ENCODE measurements around the gene IL17RC.
"Not testable (repeated sequence)": the region's sequence is repeated elsewhere in the genome, so short reads cannot be mapped to it uniquely, and the experiment has no call there.

The IL17RC gene, protein sequence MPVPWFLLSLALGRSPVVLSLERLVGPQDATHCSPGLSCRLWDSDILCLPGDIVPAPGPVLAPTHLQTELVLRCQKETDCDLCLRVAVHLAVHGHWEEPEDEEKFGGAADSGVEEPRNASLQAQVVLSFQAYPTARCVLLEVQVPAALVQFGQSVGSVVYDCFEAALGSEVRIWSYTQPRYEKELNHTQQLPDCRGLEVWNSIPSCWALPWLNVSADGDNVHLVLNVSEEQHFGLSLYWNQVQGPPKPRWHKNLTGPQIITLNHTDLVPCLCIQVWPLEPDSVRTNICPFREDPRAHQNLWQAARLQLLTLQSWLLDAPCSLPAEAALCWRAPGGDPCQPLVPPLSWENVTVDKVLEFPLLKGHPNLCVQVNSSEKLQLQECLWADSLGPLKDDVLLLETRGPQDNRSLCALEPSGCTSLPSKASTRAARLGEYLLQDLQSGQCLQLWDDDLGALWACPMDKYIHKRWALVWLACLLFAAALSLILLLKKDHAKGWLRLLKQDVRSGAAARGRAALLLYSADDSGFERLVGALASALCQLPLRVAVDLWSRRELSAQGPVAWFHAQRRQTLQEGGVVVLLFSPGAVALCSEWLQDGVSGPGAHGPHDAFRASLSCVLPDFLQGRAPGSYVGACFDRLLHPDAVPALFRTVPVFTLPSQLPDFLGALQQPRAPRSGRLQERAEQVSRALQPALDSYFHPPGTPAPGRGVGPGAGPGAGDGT

DNA sequence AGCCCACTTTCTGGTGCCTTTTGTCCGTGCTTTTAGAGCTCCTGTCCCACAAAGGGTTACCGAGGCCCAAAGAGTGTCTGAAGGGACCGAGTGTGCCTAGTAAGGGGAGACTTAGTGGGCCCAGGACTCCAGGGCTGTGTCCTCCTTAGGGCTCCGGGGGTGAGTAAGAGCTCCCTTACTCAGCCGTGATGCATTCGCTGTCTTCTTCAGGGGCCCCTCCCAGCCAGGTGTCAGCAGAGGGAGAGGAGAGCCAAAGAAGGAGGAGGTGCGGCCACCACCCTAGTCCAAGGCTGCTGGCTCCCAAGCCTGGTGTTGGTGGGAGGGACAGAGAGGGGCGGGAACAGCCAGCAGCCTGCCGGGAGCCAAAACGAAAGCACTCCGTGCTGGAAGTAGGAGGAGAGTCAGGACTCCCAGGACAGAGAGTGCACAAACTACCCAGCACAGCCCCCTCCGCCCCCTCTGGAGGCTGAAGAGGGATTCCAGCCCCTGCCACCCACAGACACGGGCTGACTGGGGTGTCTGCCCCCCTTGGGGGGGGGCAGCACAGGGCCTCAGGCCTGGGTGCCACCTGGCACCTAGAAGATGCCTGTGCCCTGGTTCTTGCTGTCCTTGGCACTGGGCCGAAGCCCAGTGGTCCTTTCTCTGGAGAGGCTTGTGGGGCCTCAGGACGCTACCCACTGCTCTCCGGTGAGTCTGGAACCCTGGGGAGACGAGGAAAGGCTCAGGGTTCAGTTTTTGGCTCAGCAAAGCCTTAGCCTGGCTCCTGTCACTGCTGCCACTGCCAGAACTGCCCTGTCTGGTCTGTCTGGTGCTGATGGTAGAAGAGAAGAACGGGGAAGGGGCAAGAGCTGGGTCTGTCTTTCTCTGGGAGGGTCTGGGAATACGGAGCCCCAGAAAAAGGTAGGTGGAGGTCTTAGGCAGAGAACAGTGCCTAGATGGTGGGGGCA, at the start of gene IL17RC:
Gene IL17RC, plus strand, starts transcription at position 365 of the 947 bp plus-strand sequence. Its CDS starts 218 bp downstream, at position 583.
- peak in 1 of 2 donors; percentile 35 for DNase-seq (ENCODE audit: extremely low read depth in 1 of 2, low read depth in 1 of 2)

DNA sequence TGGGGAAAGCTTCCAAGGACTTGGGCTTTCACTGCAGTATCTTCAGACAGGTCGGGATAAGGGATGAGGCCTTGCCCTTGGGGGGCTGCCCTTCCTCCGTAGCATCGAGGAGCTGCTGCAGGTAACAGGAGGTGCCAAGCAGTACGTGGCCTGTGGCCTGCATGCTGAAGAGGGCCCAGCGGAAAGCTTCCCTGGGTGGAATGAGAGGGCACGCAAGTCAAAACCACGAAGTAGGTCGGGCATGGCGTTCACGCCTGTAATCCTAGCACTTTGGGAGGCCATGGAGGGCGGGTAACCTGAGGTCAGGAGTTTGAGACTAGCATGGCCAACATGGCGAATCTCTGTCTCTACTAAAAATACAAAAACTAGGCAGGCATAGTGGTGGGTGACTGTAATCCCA, 49.8 kb upstream of the IL17RC start:
- DNase-seq (ENCODE audit: extremely low read depth in 1 of 2, low read depth in 1 of 2): no peak

DNA sequence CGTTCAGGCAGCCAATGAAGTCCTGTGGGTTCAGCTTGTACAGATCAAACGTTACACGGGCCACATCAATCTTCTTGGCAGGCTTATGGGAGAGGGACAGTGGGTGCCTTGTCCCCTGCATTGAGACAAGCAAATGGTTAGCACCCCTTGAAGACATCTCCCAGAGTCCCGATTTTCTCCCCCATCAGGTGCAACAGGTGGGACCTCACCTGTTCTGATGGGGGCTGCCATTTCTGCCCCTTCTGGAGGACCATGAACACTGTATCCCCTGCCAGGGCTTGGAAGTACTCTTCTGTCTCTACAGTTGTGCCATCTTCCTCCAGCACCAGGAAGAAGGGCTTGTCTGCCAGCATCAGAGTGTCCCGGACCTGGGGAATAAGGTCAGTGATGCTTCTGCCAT, 46.9 kb upstream of the IL17RC start:
- DNase-seq (ENCODE audit: extremely low read depth in 1 of 2, low read depth in 1 of 2): no peak

DNA sequence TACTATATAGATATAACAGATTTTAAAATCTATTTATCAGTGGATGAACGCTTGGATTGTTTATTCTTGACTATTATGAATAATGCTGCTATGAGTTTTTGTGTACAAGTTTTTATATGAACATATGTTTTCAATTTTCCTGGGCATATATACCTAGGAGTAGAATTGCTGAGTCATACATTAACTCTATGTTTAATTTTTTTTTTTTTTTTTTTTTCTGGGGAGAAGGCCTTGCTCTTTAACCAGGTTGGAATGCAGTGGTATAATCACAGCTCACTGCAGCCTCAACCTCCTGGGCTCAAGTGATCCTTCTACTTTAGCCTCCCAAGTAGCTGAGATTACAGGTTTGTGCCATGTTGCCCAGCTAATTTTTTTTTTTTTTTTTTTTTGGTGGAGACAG, 45.9 kb upstream of the IL17RC start:
- no peak for DNase-seq (ENCODE audit: extremely low read depth in 1 of 2, low read depth in 1 of 2)

DNA sequence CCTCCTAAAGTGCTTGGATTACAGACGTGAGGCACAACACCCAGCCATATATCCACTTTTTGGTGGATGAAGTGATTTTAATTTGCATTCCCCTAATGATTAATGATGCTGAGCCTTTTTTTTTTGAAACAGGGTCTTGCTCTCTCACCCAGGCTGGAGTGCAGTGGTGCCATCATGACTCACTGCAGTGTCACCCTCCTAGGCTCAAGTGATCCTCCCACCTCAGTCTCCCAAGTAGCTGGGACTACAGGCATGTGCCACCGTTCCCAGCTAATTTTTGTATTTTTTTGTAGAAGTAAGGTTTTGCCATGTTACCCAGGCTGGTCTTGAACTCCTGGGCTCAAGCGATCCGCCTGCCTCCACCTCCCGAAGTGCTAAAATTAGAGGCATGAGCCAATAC, 44.8 kb upstream of the IL17RC start:
- DNase-seq (ENCODE audit: extremely low read depth in 1 of 2, low read depth in 1 of 2): not testable (repeated sequence)

DNA sequence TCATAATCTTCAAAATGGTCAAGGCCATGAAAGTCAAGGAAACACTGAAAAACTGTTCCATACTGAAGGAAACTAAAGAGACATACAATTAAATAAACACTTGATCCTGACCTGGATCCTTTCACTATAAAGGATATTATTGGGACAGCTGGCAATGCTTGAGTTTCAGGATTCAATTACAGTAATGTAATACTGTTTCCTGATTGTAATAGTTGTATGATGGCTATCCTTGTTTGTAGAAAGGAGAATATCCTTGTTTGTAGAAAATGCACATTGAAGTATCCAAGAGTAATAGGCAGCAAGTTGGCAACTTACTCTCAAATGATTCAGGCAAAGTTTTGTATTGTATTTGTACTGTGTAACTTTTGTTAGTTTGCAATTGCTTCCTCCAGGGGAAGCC, 41.5 kb upstream of the IL17RC start:
- DNase-seq (ENCODE audit: extremely low read depth in 1 of 2, low read depth in 1 of 2): no peak

DNA sequence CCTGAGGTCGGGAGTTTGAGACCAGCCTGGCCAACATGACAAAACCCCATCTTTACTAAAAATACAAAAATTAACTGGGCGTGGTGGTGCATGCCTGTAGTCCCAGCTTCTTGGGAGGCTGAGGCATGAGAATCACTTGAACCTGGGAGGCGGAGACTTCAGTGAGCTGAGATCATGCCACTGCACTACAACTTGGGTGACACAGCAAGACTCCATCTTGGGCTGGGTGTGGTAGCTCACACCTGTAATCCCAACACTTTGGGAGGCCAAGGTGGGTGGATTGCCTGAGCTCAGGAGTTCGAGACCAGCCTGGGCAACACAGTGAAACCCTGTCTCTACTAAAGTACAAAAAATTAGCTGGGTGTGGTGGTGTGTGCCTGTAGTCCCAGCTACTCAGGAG, 40.6 kb upstream of the IL17RC start:
- not testable (repeated sequence) for DNase-seq (ENCODE audit: extremely low read depth in 1 of 2, low read depth in 1 of 2)

DNA sequence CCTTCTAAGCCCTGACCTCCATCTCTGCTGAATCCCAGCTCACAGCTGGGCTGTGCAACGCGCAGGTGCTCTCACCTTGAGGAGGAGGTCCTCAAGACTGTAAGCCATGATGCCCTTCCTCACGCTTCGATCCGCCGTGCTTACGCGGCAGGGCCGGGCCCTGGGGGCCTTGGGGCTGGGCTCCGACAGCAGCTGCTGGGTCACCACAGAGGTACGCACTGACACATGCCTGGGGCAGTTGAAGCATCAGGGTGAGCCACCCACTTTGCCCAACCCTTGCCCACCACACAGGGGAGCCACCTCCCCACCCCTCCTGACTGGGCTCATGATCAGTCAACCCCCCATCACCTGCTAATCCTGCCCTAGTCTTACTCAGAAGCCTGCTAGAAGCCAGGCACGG, 39.9 kb upstream of the IL17RC start:
- no peak for DNase-seq (ENCODE audit: extremely low read depth in 1 of 2, low read depth in 1 of 2)

DNA sequence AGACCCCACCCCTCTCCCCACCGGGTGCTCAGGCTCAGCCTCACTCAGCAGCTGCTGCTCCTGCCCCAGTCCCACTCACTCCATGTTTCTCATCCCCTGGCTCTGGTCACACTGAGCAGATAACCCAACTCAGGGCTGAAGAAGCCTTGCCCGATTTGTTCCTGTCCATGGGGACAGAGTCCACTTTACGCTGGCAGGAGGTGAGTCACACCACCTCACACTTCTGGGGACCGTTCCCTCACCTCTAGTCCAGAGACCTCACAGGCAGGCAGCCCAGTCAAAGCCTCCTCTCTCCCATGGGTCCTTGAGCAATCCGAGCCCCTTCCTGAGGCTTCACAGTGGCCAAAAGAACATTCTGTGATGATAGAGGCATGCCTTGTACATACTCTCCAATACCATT, 38.2 kb upstream of the IL17RC start:
- no peak for DNase-seq (ENCODE audit: extremely low read depth in 1 of 2, low read depth in 1 of 2)

DNA sequence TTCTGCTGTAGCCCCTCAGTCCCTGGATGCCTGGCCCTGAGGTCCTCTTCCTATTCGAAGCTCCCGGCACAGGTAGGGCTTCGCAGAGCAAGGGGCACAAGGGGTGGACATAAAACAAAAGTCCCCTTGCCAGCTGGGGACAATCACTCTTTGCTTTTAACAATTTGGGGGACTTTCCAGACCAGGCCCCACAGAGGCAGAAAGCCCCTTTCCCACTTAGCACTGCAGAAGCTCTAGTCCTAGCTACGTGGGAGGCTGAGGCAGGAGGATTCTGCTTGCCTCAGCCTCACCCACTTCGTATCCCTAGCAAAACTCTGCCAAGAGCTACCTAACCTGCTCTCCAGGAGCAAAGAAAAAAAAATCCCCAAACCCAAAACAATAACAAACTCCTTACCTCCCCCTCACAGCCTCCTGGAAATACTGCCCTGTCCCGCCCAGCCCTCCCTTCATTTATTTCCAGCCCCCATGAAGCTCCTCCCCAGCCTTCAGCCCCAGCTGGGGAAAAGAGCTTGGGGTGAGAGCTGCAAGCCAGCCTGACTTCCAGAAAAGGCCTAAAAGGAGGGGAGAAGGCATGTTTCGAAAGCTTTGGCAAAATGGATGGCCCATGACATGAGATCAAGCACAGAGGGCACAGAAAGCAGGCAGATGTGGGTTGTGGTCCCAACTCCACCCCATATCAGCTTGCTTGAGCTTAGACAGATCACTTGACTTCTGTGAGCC, 36.9 kb upstream of the IL17RC start, which contains the start of gene CIDEC:
Gene CIDEC, minus strand, starts transcription at position 424 of the 720 bp plus-strand sequence. CDS start 1,767 bp downstream, outside the sequence.
- no peak for DNase-seq (ENCODE audit: extremely low read depth in 1 of 2, low read depth in 1 of 2)

DNA sequence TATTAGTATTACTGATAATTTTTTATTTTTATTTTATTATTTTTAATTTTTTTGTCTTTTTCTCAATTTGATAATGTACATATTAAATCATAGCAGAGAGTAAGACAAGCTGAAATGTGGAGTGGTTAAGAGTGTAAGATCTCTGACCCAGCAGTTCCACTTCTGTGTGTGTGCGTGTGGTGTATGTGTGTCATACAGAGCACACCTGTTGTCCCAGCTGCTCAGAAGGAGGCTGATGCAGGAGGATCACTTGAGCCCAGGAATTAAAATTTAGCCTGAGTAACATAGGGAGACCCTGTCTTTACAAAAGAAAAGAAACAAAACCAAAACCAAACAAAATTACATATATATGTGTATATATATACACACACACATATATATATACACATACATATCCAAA, 35.5 kb upstream of the IL17RC start:
- no peak for DNase-seq (ENCODE audit: extremely low read depth in 1 of 2, low read depth in 1 of 2)

DNA sequence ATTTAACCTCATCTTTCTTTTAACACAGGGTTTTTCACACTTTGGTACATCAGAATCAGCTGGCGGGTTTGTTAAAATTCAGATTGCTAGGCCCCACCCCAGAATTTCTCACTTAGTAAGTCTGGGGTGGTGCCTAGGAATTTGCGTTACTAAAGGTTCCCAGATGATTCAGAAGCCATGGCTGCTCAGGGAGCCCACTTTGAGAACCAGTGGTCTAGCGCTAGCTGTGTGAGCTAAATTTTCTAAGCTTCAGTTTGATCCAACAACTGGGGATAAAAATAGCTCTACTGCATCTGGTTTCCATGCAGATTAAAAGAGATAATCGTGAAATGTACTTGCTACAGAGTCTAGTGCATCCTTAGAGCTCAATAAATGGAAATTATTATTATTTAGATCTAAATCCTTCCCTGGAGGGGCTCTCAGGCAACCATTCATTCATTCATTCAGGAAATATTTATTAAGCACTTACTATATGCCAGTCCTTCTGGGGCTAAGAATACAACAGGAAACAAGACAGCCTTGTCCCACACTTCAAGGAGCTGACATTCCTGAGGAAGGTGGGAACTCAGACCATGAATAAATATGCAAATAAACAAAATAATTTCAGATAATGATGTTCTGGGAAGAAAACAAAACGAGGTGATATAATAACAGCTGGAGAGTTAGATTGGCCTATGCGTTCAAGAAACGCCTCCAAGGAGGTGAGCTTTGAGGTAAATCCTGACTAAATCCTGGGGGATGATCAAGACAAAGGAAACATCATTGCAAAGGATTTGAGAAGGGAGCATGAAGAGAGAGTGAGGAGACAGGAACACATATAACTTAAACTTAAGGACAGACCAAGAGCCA, 33.0 kb upstream of the IL17RC start:
- no peak for DNase-seq (ENCODE audit: extremely low read depth in 1 of 2, low read depth in 1 of 2)

DNA sequence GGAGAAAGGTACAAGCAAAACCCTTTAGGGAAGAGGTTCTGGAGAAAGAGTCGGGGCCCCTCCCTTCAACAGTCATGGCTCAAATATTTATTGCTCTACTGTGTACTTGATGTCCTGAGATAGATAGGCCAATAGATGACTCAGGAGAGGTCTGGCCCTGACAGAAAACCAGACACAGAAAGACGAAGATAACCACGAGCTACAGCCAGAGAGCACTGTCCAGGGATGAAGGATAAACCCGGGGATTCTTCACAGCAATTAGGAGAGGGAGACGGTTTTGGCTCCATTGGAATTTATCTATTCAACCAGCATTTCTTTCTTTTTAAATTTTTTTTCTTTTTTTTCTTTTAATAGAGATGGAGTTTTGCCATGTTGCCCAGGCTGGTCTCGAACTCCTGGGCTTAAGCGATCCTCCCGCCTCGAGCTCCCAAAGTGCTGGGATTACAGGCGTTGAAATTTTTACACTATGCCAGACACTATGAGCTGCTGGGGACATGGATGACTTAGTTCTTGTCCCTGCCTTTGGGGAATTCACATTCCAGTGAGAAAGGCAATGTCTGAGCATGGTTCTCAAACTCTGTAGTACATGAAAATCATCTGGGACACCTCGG, 32.2 kb upstream of the IL17RC start:
- no peak for DNase-seq (ENCODE audit: extremely low read depth in 1 of 2, low read depth in 1 of 2)

DNA sequence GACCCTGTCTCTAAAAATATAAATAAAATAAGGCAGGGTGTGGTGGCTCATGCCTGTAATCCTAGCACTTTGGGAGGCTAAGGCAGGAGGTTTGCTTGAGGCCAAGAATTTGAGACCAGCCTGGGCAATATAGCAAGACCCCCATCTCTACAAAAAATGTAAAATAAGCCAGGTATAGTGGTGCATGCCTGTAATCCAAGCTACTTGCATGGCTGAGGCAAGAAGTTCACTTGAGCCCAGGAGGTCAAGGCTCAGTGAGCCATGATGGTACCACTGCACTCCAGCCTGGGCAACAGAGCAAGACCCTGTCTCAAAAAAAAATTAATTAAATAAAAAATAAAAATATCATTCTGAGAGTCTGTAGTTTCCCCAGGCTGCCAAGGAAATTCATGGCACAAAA, 30.6 kb upstream of the IL17RC start:
- DNase-seq (ENCODE audit: extremely low read depth in 1 of 2, low read depth in 1 of 2): no peak

DNA sequence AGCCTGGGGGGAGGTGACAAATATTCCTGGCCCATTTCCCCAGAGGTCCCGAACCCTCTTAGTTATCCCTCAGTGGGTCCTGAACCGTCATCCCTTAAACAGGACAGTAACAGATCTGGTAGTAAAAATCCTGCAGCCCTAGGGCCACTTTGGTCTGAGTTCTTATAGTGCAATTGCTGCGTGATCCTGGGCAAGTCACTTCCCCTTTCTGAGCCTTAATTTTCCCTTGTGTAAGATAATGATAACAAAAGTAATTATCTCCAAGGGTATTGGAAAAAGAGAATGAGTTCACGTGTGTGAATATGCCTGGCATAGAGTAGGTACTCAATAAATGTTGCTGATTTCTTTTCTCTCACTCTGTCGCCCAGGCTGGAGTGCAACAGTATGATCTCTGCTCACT, 29.4 kb upstream of the IL17RC start:
- no peak for DNase-seq (ENCODE audit: extremely low read depth in 1 of 2, low read depth in 1 of 2)

DNA sequence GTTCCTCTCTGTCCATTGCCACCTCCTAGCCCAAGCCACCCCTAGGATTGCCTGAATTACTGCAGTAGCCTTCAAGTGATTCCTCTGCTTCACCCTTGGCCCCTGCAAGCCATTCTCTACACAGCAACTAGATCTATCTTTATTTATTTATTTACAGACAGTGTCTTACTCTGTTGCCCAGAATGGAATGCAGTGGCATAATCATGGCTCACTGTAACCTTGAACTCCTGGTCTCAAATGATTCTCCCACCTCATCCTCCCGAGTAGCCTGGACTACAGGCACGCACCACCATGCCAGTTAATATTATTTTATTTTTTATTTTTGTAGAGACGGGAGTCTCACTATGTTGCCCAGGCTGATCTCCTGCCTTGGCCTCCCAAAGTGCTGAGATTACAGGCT, 28.4 kb upstream of the IL17RC start:
- DNase-seq (ENCODE audit: extremely low read depth in 1 of 2, low read depth in 1 of 2): no peak

DNA sequence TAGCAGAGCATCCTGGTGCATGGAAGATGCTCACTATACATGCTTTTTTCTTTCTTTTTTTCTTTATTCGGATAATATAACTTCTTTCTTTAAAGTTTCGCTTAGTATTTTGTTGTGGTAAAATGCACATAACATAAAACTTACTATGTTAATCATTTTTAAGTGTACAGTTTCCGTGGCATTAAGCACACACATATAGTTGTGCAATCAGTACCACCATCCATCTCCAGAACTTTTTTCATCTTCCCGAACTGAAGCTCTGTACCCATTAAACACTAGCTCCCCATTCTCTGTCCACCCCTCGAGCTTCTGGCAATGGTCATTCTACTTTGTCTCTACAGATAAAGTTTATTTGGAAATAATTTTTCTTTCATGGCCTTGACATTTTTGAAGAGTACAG, 27.5 kb upstream of the IL17RC start:
- DNase-seq (ENCODE audit: extremely low read depth in 1 of 2, low read depth in 1 of 2): no peak

DNA sequence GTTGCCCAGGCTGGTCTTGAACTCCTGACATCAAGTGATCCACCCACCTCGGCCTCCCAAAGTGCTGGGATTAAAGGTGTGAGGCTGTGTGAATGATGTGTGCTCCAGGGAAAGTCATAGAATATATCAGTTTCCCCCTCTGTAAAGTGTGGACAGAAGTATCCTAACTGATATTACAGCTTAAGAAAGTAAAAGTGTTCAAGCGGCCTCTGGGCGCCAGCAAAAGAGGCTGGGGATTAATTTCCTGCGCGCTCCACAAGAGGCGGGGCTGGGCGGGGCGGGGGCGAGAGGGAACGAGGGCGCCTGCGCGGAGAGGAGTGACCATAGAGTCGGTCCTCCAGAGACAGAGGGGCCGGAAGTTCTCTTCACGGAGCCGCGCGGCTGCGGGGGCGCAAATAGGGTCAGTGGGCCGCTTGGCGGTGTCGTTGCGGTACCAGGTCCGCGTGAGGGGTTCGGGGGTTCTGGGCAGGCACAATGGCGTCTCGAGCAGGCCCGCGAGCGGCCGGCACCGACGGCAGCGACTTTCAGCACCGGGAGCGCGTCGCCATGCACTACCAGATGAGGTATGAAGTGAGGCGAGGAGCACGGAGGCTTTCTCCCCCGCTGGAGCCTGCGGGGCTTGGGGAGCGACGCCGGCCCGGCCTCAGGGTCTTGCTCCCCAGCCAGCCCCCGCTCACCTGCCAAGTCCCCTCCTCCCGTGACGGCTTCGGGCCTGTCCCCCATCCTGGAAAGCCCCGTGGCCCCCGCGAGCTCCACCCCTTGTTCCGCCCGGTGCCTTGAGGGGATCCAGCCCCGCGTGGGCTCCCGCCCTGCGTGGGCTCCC, 26.4 kb upstream of the IL17RC start, which contains the start of gene JAGN1:
Gene JAGN1, plus strand, starts transcription at position 362 of the 823 bp plus-strand sequence. Its CDS starts 113 bp downstream, at position 475.
- peak; percentile 74 to 82 for DNase-seq (ENCODE audit: extremely low read depth in 1 of 2, low read depth in 1 of 2)

Measured in stimulated activated CD8-positive, alpha-beta memory T cell treated with anti-CD3 and anti-CD28 coated beads, Interleukin-7, amount 100 ng/mL, for 48 hours (primary cell).